H1 (cell line): Measurements from ENCODE around the gene FNIP2. TPM values are rescaled to one million over a fixed set of nuclear protein-coding genes. Genes with fewer than 3 reads are reported as not detected.

ENCODE experiments used
- CTCF ChIA-PET: fragments of 300-600 bp; sonication (Branson Sonifier 250); formaldehyde crosslinking; loops from one replicate; lab custom pipeline; 2021; ENCODE audit not compliant: partially characterized antibody; lab: Charles Lee
- POLR2A ChIA-PET: fragments of 300-600 bp; sonication (Branson Sonifier 250); formaldehyde crosslinking; loops from one replicate; lab custom pipeline; 2021; ENCODE audit warnings: inconsistent platforms; ENCODE audit not compliant: partially characterized antibody; lab: Charles Lee
- DNase-seq, 2 experiments: peaks; one replicate each; pipeline versions ENCODE4 v3.0.0 to v3.0.0-alpha.2; 2010 to 2022; ENCODE audit warnings: low spot score in 2 of 2, low read depth in 1 of 2, mixed read lengths in 1 of 2
- FAIRE-seq: peaks from 2 replicates; lab custom pipeline; 2011; peaks lifted over from hg19 to GRCh38; lab: Jason Lieb, UNC
- H2AFZ ChIP-seq: 2 replicates; pipeline ENCODE4 v1.8.1; 2012; ENCODE audit warnings: low read length, inconsistent platforms
- H2AK5ac ChIP-seq: 2 replicates; pipeline ENCODE4 v1.6.1; 2013; ENCODE audit warnings: low read depth, low read length
- H2BK120ac ChIP-seq: replicated peaks from 2 replicates; pipeline ENCODE3; 2013; ENCODE audit warnings: low read depth, low read length, inconsistent platforms
- H2BK12ac ChIP-seq: 2 replicates; pipeline ENCODE4 v1.6.1; 2013; ENCODE audit warnings: low read depth, low read length
- H2BK15ac ChIP-seq: 2 replicates; pipeline ENCODE4 v1.6.1; 2013; ENCODE audit warnings: low read length
- H2BK20ac ChIP-seq: 2 replicates; pipeline ENCODE4 v1.6.1; 2013; ENCODE audit warnings: low read length
- H2BK5ac ChIP-seq: 2 replicates; pipeline ENCODE4 v1.6.1; 2013; ENCODE audit warnings: low read depth, low read length
- H3K14ac ChIP-seq: 2 replicates; pipeline ENCODE4 v1.6.1; 2013; ENCODE audit warnings: inconsistent platforms; ENCODE audit not compliant: insufficient read length
- H3K18ac ChIP-seq: 2 replicates; pipeline ENCODE4 v1.6.1; 2013; ENCODE audit warnings: low read length; ENCODE audit errors: extremely low read depth
- H3K23ac ChIP-seq: 2 replicates; pipeline ENCODE4 v1.6.1; 2013; ENCODE audit warnings: inconsistent platforms; ENCODE audit not compliant: insufficient read length
- H3K23me2 ChIP-seq: 2 replicates; pipeline ENCODE4 v1.6.1; 2013; ENCODE audit warnings: low read depth, low read length
- H3K27ac ChIP-seq: 2 replicates; pipeline ENCODE4 v1.6.1; 2011; ENCODE audit warnings: low read depth, low read length, inconsistent platforms
- H3K27me3 ChIP-seq, 4 experiments: replicated peaks in 1 of 4; 1 replicate in 1 of 4; 2 replicates in 3 of 4; pipeline versions ENCODE4 v1.6.1 to v1.8.1; 2011 to 2013; ENCODE audit warnings: low read length in 3 of 4, mild to moderate bottlenecking in 3 of 4, inconsistent platforms in 2 of 4, mixed read lengths in 2 of 4, moderate library complexity in 1 of 4; ENCODE audit not compliant: control insufficient read depth in 3 of 4, insufficient read depth in 3 of 4; ENCODE audit errors: extremely low read depth in 1 of 4
- H3K36me3 ChIP-seq, 4 experiments: 2 replicates each; pipeline versions ENCODE4 v1.6.1 to v1.8.1; 2011 to 2013; ENCODE audit warnings: mild to moderate bottlenecking in 4 of 4, low read length in 3 of 4, moderate library complexity in 2 of 4, control low read depth in 1 of 4, inconsistent platforms in 1 of 4; ENCODE audit not compliant: insufficient read depth in 4 of 4, control insufficient read depth in 2 of 4
- H3K4ac ChIP-seq: replicated peaks from 2 replicates; pipeline ENCODE3; 2013; ENCODE audit warnings: low read length, low read depth, mixed read lengths, inconsistent platforms; ENCODE audit not compliant: insufficient read length
- H3K4me1 ChIP-seq, 4 experiments: replicated peaks in 1 of 4; 1 replicate in 1 of 4; 2 replicates in 3 of 4; pipeline versions ENCODE4 v1.6.1 to v1.8.1; 2011 to 2013; ENCODE audit warnings: low read length in 3 of 4, inconsistent platforms in 2 of 4, mixed read lengths in 1 of 4; ENCODE audit not compliant: insufficient read depth in 4 of 4, control insufficient read depth in 3 of 4
- H3K4me2 ChIP-seq, 2 experiments: 2 replicates each; pipeline versions ENCODE4 v1.6.1 to v1.8.1; 2011 to 2013; ENCODE audit warnings: low read depth in 2 of 2, low read length in 2 of 2, control low read depth in 1 of 2, inconsistent platforms in 1 of 2, mild to moderate bottlenecking in 1 of 2; ENCODE audit not compliant: insufficient read depth in 1 of 2
- H3K4me3 ChIP-seq, 4 experiments: fragments of 200-600, 300-600 bp in 1 of 4; sonication (generic), shearing (Covaris generic), sonication (Bioruptor Twin) in 1 of 4; 2 replicates each; pipeline versions ENCODE4 v1.5.1 to v1.8.1; 2011 to 2016; ENCODE audit warnings: low read length in 4 of 4, low read depth in 3 of 4, control low read depth in 2 of 4, inconsistent platforms in 2 of 4, mild to moderate bottlenecking in 2 of 4, mixed read lengths in 1 of 4, moderate library complexity in 1 of 4; ENCODE audit not compliant: insufficient read depth in 2 of 4; ENCODE audit errors: extremely low read depth in 1 of 4
- H3K56ac ChIP-seq: replicated peaks from 2 replicates; pipeline ENCODE3; 2013; ENCODE audit warnings: low read depth, mild to moderate bottlenecking, mixed read lengths, low read length, inconsistent platforms; ENCODE audit not compliant: insufficient read length
- H3K79me1 ChIP-seq: 2 replicates; pipeline ENCODE4 v1.6.1; 2013; ENCODE audit warnings: low read depth, low read length, control low read depth
- H3K79me2 ChIP-seq, 2 experiments: 2 replicates each; pipeline versions ENCODE4 v1.6.1 to v1.8.1; 2012 to 2013; ENCODE audit warnings: low read length in 2 of 2, mild to moderate bottlenecking in 2 of 2, inconsistent platforms in 1 of 2; ENCODE audit not compliant: insufficient read depth in 2 of 2, control insufficient read depth in 1 of 2
- H3K9ac ChIP-seq, 4 experiments: replicated peaks in 1 of 4; 1 replicate in 1 of 4; 2 replicates in 3 of 4; pipeline versions ENCODE4 v1.6.1 to v1.8.1; 2011 to 2013; ENCODE audit warnings: low read depth in 3 of 4, low read length in 3 of 4, control low read depth in 2 of 4, mild to moderate bottlenecking in 2 of 4, moderate library complexity in 2 of 4, inconsistent platforms in 1 of 4; ENCODE audit errors: extremely low read depth in 1 of 4
- H3K9me3 ChIP-seq, 2 experiments: 2 replicates each; pipeline versions ENCODE4 v1.6.1 to v1.8.1; 2012 to 2013; ENCODE audit warnings: mild to moderate bottlenecking in 2 of 2, moderate library complexity in 2 of 2, control low read depth in 1 of 2, inconsistent platforms in 1 of 2, low read depth in 1 of 2, low read length in 1 of 2, mixed read lengths in 1 of 2; ENCODE audit not compliant: insufficient read depth in 2 of 2
- H4K20me1 ChIP-seq, 2 experiments: replicated peaks in 1 of 2; 2 replicates each; pipeline versions ENCODE3 to v1.8.1; 2011 to 2013; ENCODE audit warnings: inconsistent platforms in 2 of 2, low read length in 2 of 2, mild to moderate bottlenecking in 1 of 2; ENCODE audit not compliant: insufficient read depth in 2 of 2, control insufficient read depth in 1 of 2
- H4K5ac ChIP-seq: 2 replicates; pipeline ENCODE4 v1.6.1; 2013; ENCODE audit warnings: low read length, low read depth, mixed read lengths, inconsistent platforms; ENCODE audit not compliant: insufficient read length
- H4K8ac ChIP-seq: 2 replicates; pipeline ENCODE4 v1.8.0; 2013; ENCODE audit warnings: mild to moderate bottlenecking, moderate library complexity, low read length, inconsistent platforms; ENCODE audit not compliant: insufficient read depth; ENCODE audit errors: extremely low read depth
- H4K91ac ChIP-seq: replicated peaks from 2 replicates; pipeline ENCODE3; 2013; ENCODE audit warnings: low read length, mixed read lengths, inconsistent platforms; ENCODE audit not compliant: insufficient read length
- CTCF ChIP-seq, 3 experiments: IDR thresholded peaks; 1 replicate in 2 of 3; 2 replicates in 1 of 3; pipeline versions ENCODE4 v1.5.1 to v1.6.1; 2011; ENCODE audit warnings: low read length in 3 of 3, mild to moderate bottlenecking in 3 of 3, inconsistent platforms in 2 of 3, low read depth in 1 of 3, moderate library complexity in 1 of 3; ENCODE audit not compliant: insufficient read depth in 1 of 3; ENCODE audit errors: control extremely low read depth in 1 of 3
- RAD21 ChIP-seq, 2 experiments: IDR thresholded peaks in 1 of 2; conservative IDR thresholded peaks in 1 of 2; 2 replicates each; pipeline ENCODE4 v1.6.1; 2011; ENCODE audit warnings: low read depth in 2 of 2, low read length in 2 of 2, improper control_type of control experiment in 1 of 2, inconsistent platforms in 1 of 2, mild to moderate bottlenecking in 1 of 2, moderate library complexity in 1 of 2
- SP1 ChIP-seq: IDR thresholded peaks from 2 replicates; pipeline ENCODE4 v1.6.1; 2011; ENCODE audit warnings: low read depth, low read length
- WGBS, 2 experiments: shearing (Covaris generic) in 1 of 2; methylation state at CpG; one replicate each; pipeline versions ENCODE4 v1.1.6 to v1.1.7; 2013 to 2015; ENCODE audit warnings: low lambda C conversion rate in 2 of 2, mixed read lengths in 2 of 2, inconsistent platforms in 1 of 2, low coverage in 1 of 2, missing lambda C conversion rate in 1 of 2; ENCODE audit not compliant: insufficient replicate concordance in 2 of 2, insufficient coverage in 1 of 2, insufficient read length in 1 of 2; ENCODE audit errors: extremely low coverage in 1 of 2, missing lambda C conversion rate in 1 of 2; 5-methylcytosine and 5-hydroxymethylcytosine counted together
- polyA plus RNA-seq, 7 experiments: library from polyadenylated mRNA; depleted of rRNA in 3 of 7; stranded (reverse) in 5 of 7; unstranded in 2 of 7; fragments of >200 nt in 5 of 7; fragments of 200-250 nt in 2 of 7; gene quantifications; 1 replicate in 5 of 7; 2 replicates in 1 of 7; 4 replicates in 1 of 7; pipeline versions ENCODE4 v1.2.1 to v1.2.3, GENCODE V29; 2011 to 2013; ENCODE audit warnings: missing spikeins in 2 of 7, mixed read lengths in 2 of 7
- total RNA-seq: library from RNA; stranded (reverse); fragmentation: NEBNext Ultra II Directional; extraction: Animal tissue kit (Norgen Biotek cat#: 25700); gene quantifications from 2 replicates; pipeline ENCODE4 v1.2.1, GENCODE V29; 2021

FNIP2 gene
- total and polyA plus RNA-seq, 2 of the 8 experiments (the other 6 are each of a cell fraction or from before 2014, with no cell fraction given): 4.0 to 13.0 TPM

DNA sequence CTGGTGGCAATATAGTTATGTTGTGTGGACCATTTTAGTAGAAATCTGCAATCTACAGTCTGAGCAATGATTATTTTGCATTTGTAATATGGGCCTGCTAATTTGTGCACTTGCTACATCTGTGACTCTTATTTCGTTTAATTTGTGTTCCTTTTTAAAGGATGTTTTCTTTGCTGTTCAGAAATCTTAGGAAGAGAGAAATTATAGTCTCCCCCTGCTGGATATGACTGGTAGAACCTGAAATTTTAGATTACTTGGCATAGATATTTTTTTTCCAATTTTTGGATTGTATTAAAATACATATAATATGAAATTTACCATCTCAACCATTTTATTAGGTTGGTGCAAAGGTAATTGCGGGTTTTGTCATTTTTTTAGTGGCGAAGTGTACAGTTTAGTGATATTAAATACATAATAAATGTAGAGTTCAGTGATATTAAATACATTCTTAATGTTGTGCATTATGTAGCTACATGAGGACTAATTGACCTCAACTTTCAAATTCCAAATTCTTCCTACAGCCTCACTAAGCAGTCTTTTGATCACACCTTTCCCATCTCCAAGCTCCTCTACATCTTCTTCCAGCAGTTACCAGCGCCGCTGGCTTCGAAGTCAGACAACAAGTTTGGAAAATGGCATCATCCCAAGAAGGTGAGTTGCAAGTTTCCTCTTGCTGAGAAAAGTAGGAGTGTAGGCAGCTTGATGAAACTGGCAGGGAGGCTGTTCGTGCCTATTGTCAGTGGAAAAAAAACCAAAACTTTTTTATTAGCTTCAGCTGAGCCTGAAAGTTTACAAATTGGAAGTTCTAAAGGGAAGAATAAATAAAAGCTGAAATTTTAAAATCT, 82.2 kb downstream of the FNIP2 start:
- Histone ChIP-seq H2BK15ac (no peak overlapping the region), H2BK120ac (no peak overlapping the region), H3K4me3 (no peak overlapping the region), H3K9ac (no peak overlapping the region), H3K79me1 (no peaks in the 10 kb centered on the region), H3K4me1 (peaks cover 0 to 12% (median 8%) of the 10 kb centered on the region in 4 experiments; a peak in 6 of 7 replicates), H3K27ac (no peak overlapping the region), H3K36me3 (no peaks in the 10 kb centered on the region), H4K20me1 (no peaks in the 10 kb centered on the region), H3K18ac (no peak overlapping the region), H3K79me2 (no peaks in the 10 kb centered on the region), H3K4ac (no peak overlapping the region), H3K4me2 (no peak overlapping the region), H3K23ac (no peak overlapping the region)
- FAIRE-seq: no peak
- TF ChIP-seq SP1 (no peak), RAD21 (IDR thresholded peaks at IDR 0.05 in 1 of 2, conservative IDR thresholded peaks at IDR 0.05 in 1 of 2; ENCODE audit: low read depth in 2 of 2, low read length in 2 of 2) (peak; percentile 25 to 41), CTCF (IDR thresholded peaks at IDR 0.05; ENCODE audit: control extremely low read depth in 1 of 3, insufficient read depth in 1 of 3, low read depth in 1 of 3, low read length in 3 of 3) (peak in 2 of 3 experiments; percentile 33 to 39; a peak in 2 of 4 replicates)
- TF ChIP-seq, all 59 proteins: peak for 2
- no peak overlapping the region for H4K8ac ChIP-seq
- 81% methylated on average over 7 of the region's 7 CpGs; no CpG with 5 or more reads in 1 of the 2 experiments for WGBS, 2 experiments
- no peaks in the 10 kb centered on the region for H3K9me3 ChIP-seq
- no peak overlapping the region for H2AFZ ChIP-seq
- no peak overlapping the region for H4K5ac ChIP-seq
- no peaks in the 10 kb centered on the region; the same call in 1 of the 2 replicates for H3K23me2 ChIP-seq
- ChIA-PET POLR2A (interaction anchor here (0.6 to 1.1 kb wide), 4 partner anchors 22 to 382 kb away, joined by 3 to 4 read pairs (median 3); no protein-coding TSS in a partner anchor), CTCF (interaction anchor here (0.7 to 7.7 kb wide), 50 partner anchors 10 to 611 kb away, joined by 3 to 91 read pairs (median 4); partner anchors contain the start of gene FNIP2)
- H2BK5ac ChIP-seq: no peak overlapping the region
- no peak overlapping the region for H3K14ac ChIP-seq
- H2BK12ac ChIP-seq: no peak overlapping the region
- no peak for DNase-seq
- no peaks in the 10 kb centered on the region for H3K27me3 ChIP-seq
- H3K56ac ChIP-seq: no peak overlapping the region
- H2AK5ac ChIP-seq: no peak overlapping the region
- no peak overlapping the region for H2BK20ac ChIP-seq
- no peak overlapping the region for H4K91ac ChIP-seq
